Endothelial cell of umbilical vein (primary cell): Measurements from ENCODE around the gene ROPN1. TPM values are rescaled to one million over a fixed set of nuclear protein-coding genes. Genes with fewer than 3 reads are reported as not detected.

Source experiments
- BruUV-seq: library from RNA; stranded (reverse); fragments of 400-500 nt; replicated peaks from 2 replicates; lab custom pipeline; 2021; lab: Mats Ljungman, UMichigan
- CTCF ChIA-PET: fragments of 300-600, 350-600 bp; sonication (Branson Sonifier 250); formaldehyde crosslinking; loops from one replicate; lab custom pipeline; 2021; ENCODE audit warnings: antibody characterized with exemption, inconsistent platforms; lab: Charles Lee
- POLR2A ChIA-PET: fragments of 300-600, 350-600 bp; sonication (Branson Sonifier 250); formaldehyde crosslinking; loops from one replicate; lab custom pipeline; 2021; ENCODE audit warnings: antibody characterized with exemption, inconsistent platforms; lab: Charles Lee
- DNase-seq: peaks from one replicate; pipeline ENCODE4 v3.0.0-alpha.2; 2011; ENCODE audit warnings: low read depth, low spot score
- FAIRE-seq: peaks from 2 replicates; lab custom pipeline; 2011; peaks lifted over from hg19 to GRCh38; lab: Jason Lieb, UNC
- H2AFZ ChIP-seq: 2 replicates; pipeline ENCODE4 v1.6.0; 2012; ENCODE audit warnings: low read depth, low read length, control low read depth, inconsistent platforms
- H3K27ac ChIP-seq: 2 replicates; pipeline ENCODE4 v1.5.1; 2011; ENCODE audit warnings: low read depth, mild to moderate bottlenecking, control low read depth, low read length, moderate library complexity; ENCODE audit not compliant: insufficient read depth
- H3K27me3 ChIP-seq, 2 experiments: 2 replicates each; pipeline versions ENCODE4 v1.6.0 to v1.6.1; 2011; ENCODE audit warnings: low read length in 2 of 2, mixed read lengths in 1 of 2; ENCODE audit not compliant: control insufficient read depth in 2 of 2, insufficient read depth in 2 of 2
- H3K36me3 ChIP-seq, 2 experiments: 2 replicates in 1 of 2; 3 replicates in 1 of 2; pipeline ENCODE4 v1.5.1; 2011; ENCODE audit warnings: low read length in 2 of 2, mild to moderate bottlenecking in 1 of 2, moderate library complexity in 1 of 2; ENCODE audit not compliant: control insufficient read depth in 2 of 2, insufficient read depth in 2 of 2; ENCODE audit errors: extremely low read depth in 1 of 2
- H3K4me1 ChIP-seq: 3 replicates; pipeline ENCODE4 v1.5.1; 2011; ENCODE audit warnings: mild to moderate bottlenecking, low read length; ENCODE audit not compliant: control insufficient read depth, insufficient read depth; ENCODE audit errors: extremely low read depth
- H3K4me2 ChIP-seq: 2 replicates; pipeline ENCODE4 v1.6.1; 2011; ENCODE audit warnings: low read length, control low read depth, mixed read lengths; ENCODE audit not compliant: insufficient read depth
- H3K4me3 ChIP-seq, 3 experiments: fragments of 200-600 bp in 1 of 3; sonication (generic), shearing (Covaris generic) in 1 of 3; replicated peaks in 1 of 3; 2 replicates each; pipeline ENCODE4 v1.5.1; 2011 to 2016; ENCODE audit warnings: control low read depth in 3 of 3, low read length in 3 of 3, mild to moderate bottlenecking in 2 of 3, inconsistent platforms in 1 of 3, low read depth in 1 of 3, moderate library complexity in 1 of 3; ENCODE audit not compliant: insufficient read depth in 1 of 3
- H3K79me2 ChIP-seq: 2 replicates; pipeline ENCODE4 v1.6.0; 2012; ENCODE audit warnings: low read length, inconsistent platforms; ENCODE audit not compliant: control insufficient read depth, insufficient read depth
- H3K9ac ChIP-seq: replicated peaks from 2 replicates; pipeline ENCODE3; 2011; ENCODE audit warnings: low read length, control low read depth; ENCODE audit not compliant: insufficient read depth; ENCODE audit errors: extremely low read depth
- H3K9me1 ChIP-seq: replicated peaks from 3 replicates; pipeline ENCODE4 v1.6.0; 2011; ENCODE audit warnings: mild to moderate bottlenecking, low read length; ENCODE audit not compliant: control insufficient read depth, insufficient read depth; ENCODE audit errors: extremely low read depth
- H3K9me3 ChIP-seq: replicated peaks from 2 replicates; pipeline ENCODE4 v1.5.1; 2012; ENCODE audit warnings: low read length, inconsistent platforms; ENCODE audit not compliant: control insufficient read depth, insufficient read depth
- H4K20me1 ChIP-seq: replicated peaks from 2 replicates; pipeline ENCODE3; 2011; ENCODE audit warnings: mild to moderate bottlenecking, low read length; ENCODE audit not compliant: control insufficient read depth, insufficient read depth; ENCODE audit errors: extremely low read depth
- CTCF ChIP-seq, 2 donors: IDR thresholded peaks; 1 replicate in 1 of 2; 2 replicates in 1 of 2; pipeline ENCODE4 v1.5.1; 2011; ENCODE audit warnings: low read length in 2 of 2, mild to moderate bottlenecking in 2 of 2, moderate library complexity in 2 of 2, control low read depth in 1 of 2, inconsistent platforms in 1 of 2, low read depth in 1 of 2; ENCODE audit not compliant: insufficient read depth in 1 of 2; ENCODE audit errors: extremely low read depth in 1 of 2
- EZH2 ChIP-seq: IDR thresholded peaks from 2 replicates; pipeline ENCODE4 v1.6.1; 2012; ENCODE audit warnings: borderline replicate concordance, low read depth, mild to moderate bottlenecking, moderate library complexity, low read length, inconsistent platforms; ENCODE audit not compliant: severe bottlenecking
- GATA2 ChIP-seq: IDR thresholded peaks from 2 replicates; pipeline ENCODE4 v1.7.0; 2011; ENCODE audit warnings: low read depth, mild to moderate bottlenecking, moderate library complexity, mixed read lengths, low read length; ENCODE audit not compliant: insufficient read length, insufficient read depth
- JUN ChIP-seq: IDR thresholded peaks from 2 replicates; pipeline ENCODE4 v1.6.1; 2011; ENCODE audit warnings: borderline replicate concordance, low read depth; ENCODE audit not compliant: insufficient read length, insufficient read depth
- MAX ChIP-seq: IDR thresholded peaks from 2 replicates; pipeline ENCODE4 v1.6.1; 2011; ENCODE audit not compliant: insufficient read depth, insufficient read length
- MYC ChIP-seq: IDR thresholded peaks from one replicate; pipeline ENCODE4 v1.6.1; 2011; ENCODE audit warnings: mild to moderate bottlenecking, low read depth, low read length
- POLR2A ChIP-seq: IDR thresholded peaks from 2 replicates; pipeline ENCODE4 v1.6.1; 2012; ENCODE audit warnings: low read depth, mild to moderate bottlenecking, control low read depth, low read length
- POLR2AphosphoS5 ChIP-seq: IDR thresholded peaks from 2 replicates; pipeline ENCODE4 v1.6.1; 2012; ENCODE audit warnings: low read depth, mild to moderate bottlenecking, control low read depth, low read length, moderate library complexity; ENCODE audit not compliant: insufficient read depth
- dilution Hi-C: fragments of 300-500 bp; cut with MboI; formaldehyde crosslinking; loops from one replicate; pipeline ENCODE4 v1.15.0; 2019; ENCODE audit warnings: low sequenced_read_pairs; ENCODE audit not compliant: extremely low pct_ligation_motif_present
- intact Hi-C: fragments of 100-400 bp; cut with micrococcal nuclease; formaldehyde crosslinking; loops from one replicate; pipeline ENCODE4 v1.10.0; 2022
- polyA plus RNA-seq, 4 experiments: library from polyadenylated mRNA; depleted of rRNA in 3 of 4; stranded (reverse) in 3 of 4; unstranded in 1 of 4; fragments of >200 nt; gene quantifications; 2 replicates each; pipeline versions ENCODE4 v1.2.1 to v1.2.3, GENCODE V29; 2011 to 2012; ENCODE audit warnings: missing spikeins in 1 of 4
- total RNA-seq: library from RNA; stranded (reverse); gene quantifications from 2 replicates; pipeline ENCODE4 v1.2.3, GENCODE V29; 2021

Gene ROPN1
- total and polyA plus RNA-seq, 2 donors (not counting 3 experiments of a cell fraction or from before 2014, with no cell fraction given) = not detected

- Histone ChIP-seq H2AFZ (peak overlapping the region; percentile 99), H3K4me2 (peak overlapping the region; percentile 92), H3K9me1 (no peaks in the 10 kb centered on the region), H3K4me1 (peaks cover 6% of the 10 kb centered on the region), H3K27me3 (peaks cover 22 to 31% of the 10 kb centered on the region in 2 experiments), H3K9me3 (no peaks in the 10 kb centered on the region), H3K4me3 (peak overlapping the region; percentile 64 to 96 (median 65)), H3K79me2 (no peaks in the 10 kb centered on the region), H3K36me3 (no peaks in the 10 kb centered on the region), H3K27ac (peak overlapping the region; percentile 55), H3K9ac (peak overlapping the region; percentile 62), H4K20me1 (peaks cover 3% of the 10 kb centered on the region)
- DNase-seq (no peak), FAIRE-seq (no peak)
- POLR2A ChIA-PET = interaction anchor here (0.6 kb wide), 3 partner anchors 234 to 653 kb away, joined by 3 to 5 read pairs (median 4); no protein-coding TSS in a partner anchor
- intact Hi-C loops (loop anchor here (2.0 to 5.0 kb wide), 6 partner anchors 16 to 525 kb away; partner anchors contain the start of gene CCDC14), dilution Hi-C loops (no loop called here)
- CTCF ChIA-PET = interaction anchor here (0.6 to 4.1 kb wide), 29 partner anchors 9 to 657 kb away, joined by 3 to 48 read pairs (median 4); partner anchors contain the start of gene CCDC14
- BruUV-seq = no TSS peak
- TF ChIP-seq POLR2A (peak; percentile 8), MAX (no peak), CTCF (IDR thresholded peaks at IDR 0.05; ENCODE audit: extremely low read depth in 1 of 2, insufficient read depth in 1 of 2, low read depth in 1 of 2, low read length in 2 of 2) (no peak)
These were observed 40.5 kb upstream of the ROPN1 start for GRCh38 chr3:124032311-124032880.

DNA sequence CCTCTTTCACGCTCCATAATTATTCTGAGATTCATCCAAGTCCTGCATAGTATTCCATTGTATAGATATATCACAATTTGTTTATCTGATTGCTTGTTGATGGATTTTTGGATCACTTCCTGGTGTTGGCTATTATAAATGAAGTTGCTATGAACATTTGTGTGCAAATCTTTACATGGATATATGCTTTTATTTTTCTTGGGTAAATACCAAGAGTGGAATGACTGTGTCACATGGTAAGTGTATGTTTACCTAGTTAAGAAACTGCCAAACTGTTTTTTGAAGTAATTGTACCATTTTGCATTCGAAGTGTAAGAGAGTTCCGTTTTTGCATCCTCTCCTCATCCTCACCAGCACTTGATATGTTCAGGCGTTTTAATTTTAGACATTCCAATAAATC, 34.6 kb upstream of the ROPN1 start:
- DNase-seq = no peak
- POLR2A ChIA-PET = no interaction called here
- no TSS peak for BruUV-seq
- Histone ChIP-seq H3K4me3 (no peak overlapping the region), H3K4me1 (no peaks in the 10 kb centered on the region), H3K9ac (no peak overlapping the region), H2AFZ (no peak overlapping the region), H3K79me2 (no peaks in the 10 kb centered on the region), H3K27ac (no peak overlapping the region), H3K4me2 (no peak overlapping the region), H3K9me3 (no peaks in the 10 kb centered on the region), H3K9me1 (no peaks in the 10 kb centered on the region), H3K27me3 (peaks cover 10 to 14% of the 10 kb centered on the region in 2 experiments), H4K20me1 (no peaks in the 10 kb centered on the region), H3K36me3 (no peaks in the 10 kb centered on the region)
- FAIRE-seq = no peak
- CTCF ChIA-PET = interaction anchor here (1.1 to 1.9 kb wide), 3 partner anchors 8 to 36 kb away, joined by 3 to 5 read pairs (median 3); no protein-coding TSS in a partner anchor
- TF ChIP-seq GATA2 = no peak
- TF ChIP-seq POLR2AphosphoS5 = no peak
- TF ChIP-seq JUN = no peak
- TF ChIP-seq CTCF (IDR thresholded peaks at IDR 0.05; ENCODE audit: extremely low read depth in 1 of 2, insufficient read depth in 1 of 2, low read depth in 1 of 2, low read length in 2 of 2) = no peak
- no peak for TF ChIP-seq MAX
- no peak for TF ChIP-seq EZH2
- no peak for TF ChIP-seq MYC
- TF ChIP-seq POLR2A = no peak
- intact Hi-C loops = no loop called here
- dilution Hi-C loops = no loop called here
